ENCODE data around the gene GADL1. TPM values are rescaled to one million over a fixed set of nuclear protein-coding genes. Genes with fewer than 3 reads are reported as not detected.

GADL1 gene
- total RNA-seq, 1 donor from 2014 or later: not detected

GRCh38 chr3:30698549-30698948, 195.9 kb downstream of the GADL1 start:
- Histone ChIP-seq H3K27me3 (ENCODE audit: low read depth) (no peaks in the 10 kb centered on the region), H3K4me1 (peaks cover 11% of the 10 kb centered on the region), H3K27ac (no peak overlapping the region), H3K9me3 (peaks cover 4% of the 10 kb centered on the region), H3K36me3 (peaks cover 35% of the 10 kb centered on the region), H3K4me3 (no peak overlapping the region)
- DNase-seq (no peak), ATAC-seq (no peak)
- intact Hi-C loops (cut with DNase I): no loop called here
- TF ChIP-seq CTCF (IDR thresholded peaks at IDR 0.05): no peak

- Histone ChIP-seq H3K27me3 (ENCODE audit: low read depth) (no peaks in the 10 kb centered on the region), H3K4me1 (peaks cover 22% of the 10 kb centered on the region), H3K9me3 (no peaks in the 10 kb centered on the region), H3K4me3 (no peak overlapping the region), H3K27ac (no peak overlapping the region), H3K36me3 (peaks cover 51% of the 10 kb centered on the region)
- ATAC-seq (no peak), DNase-seq (no peak)
- no peak for TF ChIP-seq CTCF (IDR thresholded peaks at IDR 0.05)
- intact Hi-C loops (cut with DNase I): no loop called here
Measured at GRCh38 chr3:30696896-30697295, 197.6 kb downstream of the GADL1 start.

- DNase-seq (no peak), ATAC-seq (no peak)
- intact Hi-C loops (cut with DNase I): no loop called here
- H3K27ac ChIP-seq: no peak overlapping the region
- H3K4me3 ChIP-seq: no peak overlapping the region
- peaks cover 24% of the 10 kb centered on the region for H3K4me1 ChIP-seq
- no peaks in the 10 kb centered on the region for H3K9me3 ChIP-seq
- TF ChIP-seq CTCF (IDR thresholded peaks at IDR 0.05): no peak
- peaks cover 56% of the 10 kb centered on the region for H3K36me3 ChIP-seq
- H3K27me3 ChIP-seq (ENCODE audit: low read depth): no peaks in the 10 kb centered on the region
Measured at GRCh38 chr3:30696403-30696819, 198.1 kb downstream of the GADL1 start.

DNA sequence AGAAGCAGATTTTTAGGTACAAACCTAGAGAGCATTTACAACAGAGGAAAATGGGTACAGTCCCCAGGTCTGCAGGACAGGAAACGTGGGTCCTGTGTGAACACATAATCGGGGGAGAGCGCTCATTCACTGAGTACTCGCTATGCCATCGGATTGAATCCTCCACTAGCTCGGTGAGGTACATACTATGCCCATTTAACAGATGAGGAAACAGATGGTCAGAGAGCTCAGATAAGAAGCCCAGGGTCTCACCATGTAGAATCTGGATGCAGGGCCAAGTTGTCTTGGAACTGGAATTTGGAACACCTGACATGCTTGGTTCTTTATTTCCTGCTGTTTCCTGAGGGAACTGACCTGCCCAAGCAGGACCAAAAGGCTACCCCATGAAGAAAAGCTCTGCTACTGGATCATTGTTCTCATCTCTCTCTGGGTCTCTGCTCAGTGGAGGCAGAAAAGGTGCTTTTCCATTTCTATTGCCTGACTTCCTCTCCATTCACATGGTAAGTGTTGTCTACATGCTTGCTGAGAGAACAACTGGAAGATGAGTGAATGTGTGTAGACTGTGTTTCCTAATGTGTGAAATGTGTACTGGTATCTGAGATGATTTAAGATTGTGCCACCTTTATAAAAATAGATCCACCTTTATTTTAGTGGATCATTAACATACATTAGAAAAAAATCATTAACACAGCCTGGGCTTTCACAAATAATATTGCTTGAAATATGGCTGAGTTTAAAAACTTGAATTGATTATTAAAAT, 199.0 kb downstream of the GADL1 start:
- H3K36me3 ChIP-seq: peaks cover 65% of the 10 kb centered on the region
- no peak for ATAC-seq
- H3K4me1 ChIP-seq: peaks cover 32% of the 10 kb centered on the region
- no peak for DNase-seq
- no peaks in the 10 kb centered on the region for H3K9me3 ChIP-seq
- H3K27me3 ChIP-seq (ENCODE audit: low read depth): no peaks in the 10 kb centered on the region
- intact Hi-C loops (cut with DNase I): no loop called here
- H3K4me3 ChIP-seq: no peak overlapping the region
- TF ChIP-seq CTCF (IDR thresholded peaks at IDR 0.05): no peak
- no peak overlapping the region for H3K27ac ChIP-seq

- DNase-seq (no peak), ATAC-seq (no peak)
- Histone ChIP-seq H3K27ac (no peak overlapping the region), H3K9me3 (no peaks in the 10 kb centered on the region), H3K27me3 (ENCODE audit: low read depth) (no peaks in the 10 kb centered on the region), H3K4me1 (peaks cover 40% of the 10 kb centered on the region), H3K36me3 (peaks cover 73% of the 10 kb centered on the region), H3K4me3 (no peak overlapping the region)
- no peak for TF ChIP-seq CTCF (IDR thresholded peaks at IDR 0.05)
- intact Hi-C loops (cut with DNase I): no loop called here
Measured at GRCh38 chr3:30694668-30695067, 199.8 kb downstream of the GADL1 start.
